GM23338 (cell line): ENCODE results near the gene MIAT. TPM values are rescaled to one million over a fixed set of nuclear protein-coding genes. Genes with fewer than 3 reads are reported as not detected.

Source experiments
- CREB1 ChIP-seq: fragments of 250-450 bp; sonication (Bioruptor Pico); IDR thresholded peaks from 2 replicates; pipeline ENCODE4 v1.5.0; 2020; ENCODE audit warnings: low read depth, mild to moderate bottlenecking, moderate library complexity
- CTCF ChIP-seq, 2 experiments: fragments of 200-600 bp in 1 of 2; sonication (generic) in 1 of 2; conservative IDR thresholded peaks; 2 replicates each; pipeline versions ENCODE4 v1.5.1 to v1.6.1; 2016 to 2017; ENCODE audit warnings: antibody characterized with exemption in 2 of 2, low read depth in 2 of 2, mild to moderate bottlenecking in 2 of 2, moderate library complexity in 1 of 2
- ETS1 ChIP-seq: IDR thresholded peaks from 2 replicates; pipeline ENCODE4 v1.6.1; 2016; ENCODE audit warnings: antibody characterized with exemption
- EZH2 ChIP-seq: fragments of 200-600 bp; sonication (generic); IDR thresholded peaks from one replicate; pipeline ENCODE4 v1.8.0; 2017; ENCODE audit warnings: antibody characterized with exemption, mild to moderate bottlenecking, low read depth; ENCODE audit not compliant: unreplicated experiment
- EZH2phosphoT487 ChIP-seq: fragments of 200-600 bp; sonication (generic); IDR thresholded peaks from one replicate; pipeline ENCODE4 v1.8.1; 2018; ENCODE audit warnings: antibody characterized with exemption; ENCODE audit not compliant: unreplicated experiment
- JUNB ChIP-seq: IDR thresholded peaks from one replicate; pipeline ENCODE4 v1.6.1; 2016; ENCODE audit warnings: antibody characterized with exemption; ENCODE audit not compliant: unreplicated experiment
- POLR2AphosphoS5 ChIP-seq: IDR thresholded peaks from 2 replicates; pipeline ENCODE4 v1.6.1; 2016; ENCODE audit warnings: antibody characterized with exemption, low read depth
- REST ChIP-seq: IDR thresholded peaks from one replicate; pipeline ENCODE4 v1.6.1; 2018; ENCODE audit warnings: antibody characterized with exemption; ENCODE audit not compliant: unreplicated experiment
- STAT1 ChIP-seq: IDR thresholded peaks from one replicate; pipeline ENCODE4 v1.6.1; 2016; ENCODE audit warnings: antibody characterized with exemption; ENCODE audit not compliant: unreplicated experiment
- ZNF331 ChIP-seq: fragments of 250-450 bp; sonication (Bioruptor Pico); IDR thresholded peaks from 2 replicates; pipeline ENCODE4 v1.5.0; 2020; ENCODE audit warnings: low read depth, mild to moderate bottlenecking, moderate library complexity
- ZNF462 ChIP-seq: fragments of 250-450 bp; sonication (Bioruptor Pico); IDR thresholded peaks from 2 replicates; pipeline ENCODE4 v1.5.0; 2020; ENCODE audit warnings: mild to moderate bottlenecking, moderate library complexity
- polyA plus RNA-seq: library from polyadenylated mRNA; unstranded; fragments of >200 nt; fragmentation: Nextera tagmentation; extraction: Ambion mirVana; gene quantifications from 2 replicates; pipeline ENCODE4 v1.2.1, GENCODE V29; 2016
- total RNA-seq: library from RNA; depleted of rRNA; stranded (reverse); fragments of >200 nt; shearing (Covaris generic); gene quantifications from 2 replicates; pipeline ENCODE4 v1.2.3, GENCODE V29; 2014

Gene MIAT
- total and polyA plus RNA-seq, 2 experiments from 2014 or later = 10.0 to 63.6 TPM

GRCh38 chr22:26648528-26649388 is 8.6 kb upstream of the MIAT start (continued):
- no peak for TF ChIP-seq ZNF462 (CRISPR knock-in tag)
- no peak for TF ChIP-seq ZNF331
- TF ChIP-seq EZH2 = no peak
- TF ChIP-seq STAT1 = no peak
- no peak for TF ChIP-seq REST
- no peak for TF ChIP-seq ETS1
- no peak for TF ChIP-seq CTCF (conservative IDR thresholded peaks at IDR 0.05; ENCODE audit: low read depth in 2 of 2)
- TF ChIP-seq CREB1 (CRISPR knock-in tag) = no peak
- TF ChIP-seq EZH2phosphoT487 = no peak
- no peak for TF ChIP-seq JUNB
- TF ChIP-seq POLR2AphosphoS5 = no peak
